Tibial artery (tissue), 4 donors: ENCODE results near the gene DHDDS.

Source experiments
- DNase-seq, 2 donors: peaks; one replicate each; pipeline ENCODE4 v3.0.0-alpha.2; 2019
- H3K27ac ChIP-seq, 2 donors: fragments of 200-600 bp; sonication (generic) in 1 of 2; 1 replicate in 1 of 2; 2 replicates in 1 of 2; pipeline ENCODE4 v1.5.1; 2018 to 2019; ENCODE audit warnings: mild to moderate bottlenecking in 1 of 2
- H3K27me3 ChIP-seq, 2 donors: fragments of 200-600 bp; sonication (generic) in 1 of 2; one replicate each; pipeline versions ENCODE4 v1.5.1 to v1.6.0; 2016 to 2019
- H3K36me3 ChIP-seq, 3 donors: fragments of 200-600 bp; sonication (generic) in 2 of 3; one replicate each; pipeline ENCODE4 v1.5.1; 2016 to 2019; ENCODE audit warnings: mild to moderate bottlenecking in 2 of 3
- H3K4me1 ChIP-seq, 4 donors: fragments of 200-600 bp; sonication (generic) in 2 of 4; 1 replicate in 3 of 4; 2 replicates in 1 of 4; pipeline ENCODE4 v1.5.1; 2016 to 2019
- H3K4me3 ChIP-seq, 2 donors: fragments of 200-600 bp; sonication (generic) in 1 of 2; 1 replicate in 1 of 2; 2 replicates in 1 of 2; pipeline ENCODE4 v1.5.1; 2018 to 2019; ENCODE audit warnings: mild to moderate bottlenecking in 2 of 2
- H3K9me3 ChIP-seq, 3 donors: fragments of 200-600 bp; sonication (generic) in 1 of 3; one replicate each; pipeline ENCODE4 v1.5.1; 2016 to 2019
- intact Hi-C: fragments of 100-400 bp; cut with DNase I; formaldehyde crosslinking; loops from one replicate; pipeline ENCODE4 v1.15.0; 2023; ENCODE audit warnings: low total_unique reads
- TF ChIP-seq, protein P1 (sequence below), 2 experiments: fragments of 200-600 bp in 1 of 2; fragments of 450-650 bp in 1 of 2; IDR thresholded peaks; one replicate each; pipeline ENCODE4 v1.5.1; 2017 to 2019; ENCODE audit warnings: antibody characterized with exemption in 2 of 2, mild to moderate bottlenecking in 1 of 2, moderate library complexity in 1 of 2

Gene DHDDS

DNA sequence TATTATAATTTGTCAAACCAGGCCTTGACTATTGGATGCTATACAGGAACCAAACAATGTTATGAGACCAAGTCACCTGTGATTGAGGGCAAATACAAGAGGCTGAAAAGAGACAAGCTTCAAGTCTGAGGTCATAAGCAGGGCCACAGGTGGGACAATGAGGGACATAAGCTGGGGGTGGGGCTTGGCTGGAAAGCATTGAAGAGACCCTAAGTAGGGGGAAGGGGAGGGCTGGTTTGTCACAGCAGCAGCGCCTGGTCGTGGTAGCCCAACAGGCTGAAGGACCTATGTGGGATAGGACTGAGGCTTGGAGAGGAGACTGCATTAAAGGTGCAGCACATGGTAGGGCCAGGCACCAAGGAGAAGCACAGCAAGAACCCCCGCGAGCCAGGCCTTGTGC, 58.0 kb downstream of the DHDDS start:
- H3K4me3 ChIP-seq = no peak overlapping the region
- H3K27me3 ChIP-seq = no peaks in the 10 kb centered on the region
- intact Hi-C loops = no loop called here
- no peaks in the 10 kb centered on the region for H3K4me1 ChIP-seq
- TF ChIP-seq, protein P1, sequence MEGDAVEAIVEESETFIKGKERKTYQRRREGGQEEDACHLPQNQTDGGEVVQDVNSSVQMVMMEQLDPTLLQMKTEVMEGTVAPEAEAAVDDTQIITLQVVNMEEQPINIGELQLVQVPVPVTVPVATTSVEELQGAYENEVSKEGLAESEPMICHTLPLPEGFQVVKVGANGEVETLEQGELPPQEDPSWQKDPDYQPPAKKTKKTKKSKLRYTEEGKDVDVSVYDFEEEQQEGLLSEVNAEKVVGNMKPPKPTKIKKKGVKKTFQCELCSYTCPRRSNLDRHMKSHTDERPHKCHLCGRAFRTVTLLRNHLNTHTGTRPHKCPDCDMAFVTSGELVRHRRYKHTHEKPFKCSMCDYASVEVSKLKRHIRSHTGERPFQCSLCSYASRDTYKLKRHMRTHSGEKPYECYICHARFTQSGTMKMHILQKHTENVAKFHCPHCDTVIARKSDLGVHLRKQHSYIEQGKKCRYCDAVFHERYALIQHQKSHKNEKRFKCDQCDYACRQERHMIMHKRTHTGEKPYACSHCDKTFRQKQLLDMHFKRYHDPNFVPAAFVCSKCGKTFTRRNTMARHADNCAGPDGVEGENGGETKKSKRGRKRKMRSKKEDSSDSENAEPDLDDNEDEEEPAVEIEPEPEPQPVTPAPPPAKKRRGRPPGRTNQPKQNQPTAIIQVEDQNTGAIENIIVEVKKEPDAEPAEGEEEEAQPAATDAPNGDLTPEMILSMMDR (IDR thresholded peaks at IDR 0.05) = no peak
- no peaks in the 10 kb centered on the region for H3K36me3 ChIP-seq
- H3K27ac ChIP-seq = no peak overlapping the region
- no peaks in the 10 kb centered on the region for H3K9me3 ChIP-seq
- DNase-seq = no peak

GRCh38 chr1:26493267-26493666, 61.1 kb downstream of the DHDDS start:
- TF ChIP-seq, protein P1 (IDR thresholded peaks at IDR 0.05) = no peak
- no peak overlapping the region for H3K4me3 ChIP-seq
- no peaks in the 10 kb centered on the region for H3K4me1 ChIP-seq
- no peak overlapping the region for H3K27ac ChIP-seq
- H3K36me3 ChIP-seq = no peaks in the 10 kb centered on the region
- DNase-seq = no peak
- H3K9me3 ChIP-seq = no peaks in the 10 kb centered on the region
- no peaks in the 10 kb centered on the region for H3K27me3 ChIP-seq
- intact Hi-C loops = no loop called here

DNA sequence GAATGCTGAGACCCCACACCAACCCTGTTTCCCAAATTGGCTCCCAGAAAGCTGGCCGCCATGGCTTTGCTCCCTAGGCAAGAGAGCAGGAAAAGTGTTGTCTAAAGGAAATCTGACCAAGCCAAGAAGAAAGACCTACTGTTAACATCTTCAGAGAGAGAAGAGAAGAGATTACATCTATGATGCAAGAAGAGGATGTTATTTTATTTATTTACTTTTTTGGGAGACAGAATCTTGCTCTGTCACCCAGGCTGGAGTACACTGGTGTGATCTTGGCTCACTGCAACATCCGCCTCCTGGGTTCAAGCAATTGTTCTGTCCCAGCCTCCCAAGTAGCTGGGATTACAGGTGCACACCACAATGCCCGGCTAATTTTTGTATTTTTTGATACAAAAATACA, 61.8 kb downstream of the DHDDS start:
- TF ChIP-seq, protein P1 (IDR thresholded peaks at IDR 0.05) = no peak
- intact Hi-C loops = no loop called here
- H3K27me3 ChIP-seq = no peaks in the 10 kb centered on the region
- no peak overlapping the region for H3K27ac ChIP-seq
- no peaks in the 10 kb centered on the region for H3K4me1 ChIP-seq
- no peaks in the 10 kb centered on the region for H3K36me3 ChIP-seq
- DNase-seq = no peak
- H3K9me3 ChIP-seq = no peaks in the 10 kb centered on the region
- H3K4me3 ChIP-seq = no peak overlapping the region

- H3K4me3 ChIP-seq = no peak overlapping the region
- H3K4me1 ChIP-seq = peaks cover 0 to 16% (median 8%) of the 10 kb centered on the region in 4 donors
- intact Hi-C loops = no loop called here
- no peak for DNase-seq
- H3K9me3 ChIP-seq = no peaks in the 10 kb centered on the region
- no peaks in the 10 kb centered on the region for H3K27me3 ChIP-seq
- H3K36me3 ChIP-seq = no peaks in the 10 kb centered on the region
- no peak overlapping the region for H3K27ac ChIP-seq
- TF ChIP-seq, protein P1 (IDR thresholded peaks at IDR 0.05) = no peak
Observed at GRCh38 chr1:26496861-26497260, 64.7 kb downstream of the DHDDS start.

DNA sequence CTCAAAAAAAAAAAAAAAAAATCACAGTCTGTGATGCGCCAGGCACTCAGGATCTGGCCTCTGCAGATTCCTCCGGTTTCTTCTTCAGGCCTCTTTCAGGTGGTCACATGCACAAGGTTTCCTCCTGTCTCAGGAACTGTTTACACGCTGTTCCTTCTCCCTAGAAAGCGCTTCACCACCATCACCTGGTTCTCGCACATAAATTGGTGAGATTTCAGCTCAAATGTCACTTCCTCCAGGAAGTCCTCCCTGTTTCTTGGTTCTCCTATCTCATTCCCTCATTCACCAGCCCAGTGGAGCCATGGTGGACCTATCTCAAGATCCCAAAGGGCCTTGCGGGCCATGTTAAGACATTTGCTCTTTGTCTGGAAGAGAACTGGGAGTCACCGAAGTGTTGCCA, 66.8 kb downstream of the DHDDS start:
- Histone ChIP-seq H3K9me3 (no peaks in the 10 kb centered on the region), H3K4me1 (peaks cover 0 to 16% (median 9%) of the 10 kb centered on the region in 4 donors), H3K27ac (no peak overlapping the region), H3K27me3 (no peaks in the 10 kb centered on the region), H3K4me3 (no peak overlapping the region), H3K36me3 (no peaks in the 10 kb centered on the region)
- no peak for DNase-seq
- TF ChIP-seq, protein P1 (IDR thresholded peaks at IDR 0.05) = no peak
- intact Hi-C loops = no loop called here
